GM18507 (cell line): ENCODE data around the gene PPT1.
"Not testable (repeated sequence)": the region's sequence is repeated elsewhere in the genome, so short reads cannot be mapped to it uniquely, and the experiment has no call there.

Experiments
- DNase-seq: peaks from one replicate; pipeline ENCODE4 v3.0.0; 2011; ENCODE audit warnings: low read depth; ENCODE audit not compliant: insufficient read length; ENCODE audit errors: extremely low spot score
- FAIRE-seq: peaks from 2 replicates; lab custom pipeline; 2011; peaks lifted over from hg19 to GRCh38; lab: Jason Lieb, UNC

PPT1 gene

GRCh38 chr1:40094466-40095110 is 2.5 kb downstream of the PPT1 start:
- DNase-seq (no peak), FAIRE-seq (no peak)

GRCh38 chr1:40092706-40093639 is 4.1 kb downstream of the PPT1 start:
- FAIRE-seq (no peak), DNase-seq (no peak)

- FAIRE-seq (no peak), DNase-seq (no peak)
These were observed 4.8 kb downstream of the PPT1 start for GRCh38 chr1:40092241-40092640.

- no peak for FAIRE-seq
- no peak for DNase-seq
These were observed 6.2 kb downstream of the PPT1 start for GRCh38 chr1:40090652-40091355.

GRCh38 chr1:40084750-40085149 is 12.3 kb downstream of the PPT1 start:
- not testable (repeated sequence) for DNase-seq
- FAIRE-seq = peak; percentile 9

- DNase-seq (no peak), FAIRE-seq (no peak)
These were observed 15.2 kb downstream of the PPT1 start for GRCh38 chr1:40081871-40082270.

GRCh38 chr1:40079774-40080400 is 17.2 kb downstream of the PPT1 start:
- DNase-seq (no peak), FAIRE-seq (no peak)

- DNase-seq (no peak), FAIRE-seq (peak; percentile 90)
These were observed 18.3 kb downstream of the PPT1 start for GRCh38 chr1:40078512-40079333.

GRCh38 chr1:40076895-40077312 is 20.1 kb downstream of the PPT1 start:
- DNase-seq (no peak), FAIRE-seq (no peak)

GRCh38 chr1:40075266-40075665 is 21.8 kb downstream of the PPT1 start:
- DNase-seq = no peak
- no peak for FAIRE-seq

GRCh38 chr1:40073062-40073461 is 24.0 kb downstream of the PPT1 start:
- FAIRE-seq = no peak
- DNase-seq = no peak

GRCh38 chr1:40072142-40072541 is 24.9 kb downstream of the PPT1 start:
- FAIRE-seq (no peak), DNase-seq (no peak)

- DNase-seq = no peak
- no peak for FAIRE-seq
These were observed 29.2 kb downstream of the PPT1 start for GRCh38 chr1:40067851-40068250.

- FAIRE-seq = no peak
- no peak for DNase-seq
These were observed 30.0 kb downstream of the PPT1 start for GRCh38 chr1:40067023-40067422.

GRCh38 chr1:40064797-40065499 is 32.1 kb downstream of the PPT1 start:
- no peak for DNase-seq
- peak; percentile 90 for FAIRE-seq

GRCh38 chr1:40059960-40060750 is 36.9 kb downstream of the PPT1 start:
- DNase-seq = no peak
- peak; percentile 58 for FAIRE-seq

- FAIRE-seq = peak; percentile 79
These were observed 37.6 kb downstream of the PPT1 start for GRCh38 chr1:40059338-40059959.

More at GRCh38 chr1:40059338-40059959, 37.6 kb downstream of the PPT1 start:
- no peak for DNase-seq
